ENCODE results near the gene GNRH2.

The GNRH2 gene

GRCh38 chr20:3043322-3043721 lies at the start of gene GNRH2:
GNRH2 (plus strand) TSS chr20:3043622; CDS start chr20:3044415, 793 bp downstream.
- H3K4me3 ChIP-seq (ENCODE audit: low read depth, low read length): no peak within 1 kb of the TSS
- no peak for DNase-seq (ENCODE audit: low read depth)
- TF ChIP-seq CTCF (IDR thresholded peaks at IDR 0.05; ENCODE audit: insufficient read depth, low read depth, low read length, missing control alignments): no peak

- H3K4me3 ChIP-seq (ENCODE audit: low read depth, low read length): no peak overlapping the region
- TF ChIP-seq CTCF (IDR thresholded peaks at IDR 0.05; ENCODE audit: insufficient read depth, low read depth, low read length, missing control alignments): no peak
- DNase-seq (ENCODE audit: low read depth): no peak
These were observed 47.6 kb upstream of the GNRH2 start for GRCh38 chr20:2995796-2996195.

- TF ChIP-seq CTCF (IDR thresholded peaks at IDR 0.05; ENCODE audit: insufficient read depth, low read depth, low read length, missing control alignments): no peak
- DNase-seq (ENCODE audit: low read depth): no peak
- H3K4me3 ChIP-seq (ENCODE audit: low read depth, low read length): no peak overlapping the region
These were observed 44.7 kb upstream of the GNRH2 start for GRCh38 chr20:2998728-2999127.

GRCh38 chr20:3000852-3001523 lies 42.4 kb upstream of the GNRH2 start:
- TF ChIP-seq CTCF (IDR thresholded peaks at IDR 0.05; ENCODE audit: insufficient read depth, low read depth, low read length, missing control alignments): peak; percentile 19
- DNase-seq (ENCODE audit: low read depth): peak; percentile 55

GRCh38 chr20:3003416-3003815 lies 40.0 kb upstream of the GNRH2 start:
- H3K4me3 ChIP-seq (ENCODE audit: low read depth, low read length): no peak overlapping the region
- no peak for DNase-seq (ENCODE audit: low read depth)

More at GRCh38 chr20:3000852-3001523, 42.4 kb upstream of the GNRH2 start:
- no peak overlapping the region for H3K4me3 ChIP-seq (ENCODE audit: low read depth, low read length)

GRCh38 chr20:3010985-3011723 lies 32.3 kb upstream of the GNRH2 start:
- TF ChIP-seq CTCF (IDR thresholded peaks at IDR 0.05; ENCODE audit: insufficient read depth, low read depth, low read length, missing control alignments): no peak
- no peak overlapping the region for H3K4me3 ChIP-seq (ENCODE audit: low read depth, low read length)
- DNase-seq (ENCODE audit: low read depth): no peak

More at GRCh38 chr20:3003416-3003815, 40.0 kb upstream of the GNRH2 start:
- no peak for TF ChIP-seq CTCF (IDR thresholded peaks at IDR 0.05; ENCODE audit: insufficient read depth, low read depth, low read length, missing control alignments)

Data from GM12865 (cell line).